ENCODE results near the gene KCNE4. TPM values are rescaled to one million over a fixed set of nuclear protein-coding genes. Genes with fewer than 3 reads are reported as not detected.

The KCNE4 gene
- total and polyA plus RNA-seq, 12 donors: 0.97 to 5.7 (median 2.6) TPM

DNA sequence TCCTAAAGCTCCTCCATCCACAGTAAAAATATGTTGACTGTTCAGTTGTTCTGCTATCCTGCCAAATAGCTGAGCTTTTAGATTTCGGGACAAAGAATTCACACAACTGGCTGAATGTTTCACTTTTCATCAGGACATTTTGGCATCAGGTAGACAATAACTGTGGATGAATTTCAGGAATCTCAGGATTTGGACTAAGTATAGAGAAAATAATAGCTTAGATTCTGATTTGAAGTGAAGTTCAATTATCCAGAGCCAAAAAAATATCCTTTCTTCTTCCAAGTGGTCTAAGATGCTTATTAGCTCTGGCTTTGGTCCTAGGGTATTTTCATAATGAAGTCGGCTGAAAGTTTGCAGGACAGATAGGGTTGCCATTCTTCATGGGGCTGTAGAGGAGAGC lies 16.1 kb downstream of the KCNE4 start:
- WGBS, 4 donors: 60 to 79% (median 77%) methylated on average over 2 of the region's 2 CpGs
- TF ChIP-seq POLR2A (IDR thresholded peaks at IDR 0.05) (no peak), CTCF (IDR thresholded peaks at IDR 0.05) (no peak)
- H3K27ac ChIP-seq: no peak overlapping the region
- no peak for DNase-seq
- intact Hi-C loops (cut with DNase I): no loop called here
- H3K9me3 ChIP-seq (replicated peaks in 1 of 3): no peaks in the 10 kb centered on the region
- H3K4me1 ChIP-seq (replicated peaks in 1 of 2): no peaks in the 10 kb centered on the region
- H3K36me3 ChIP-seq (replicated peaks in 1 of 2): no peaks in the 10 kb centered on the region
- H3K27me3 ChIP-seq: no peaks in the 10 kb centered on the region
- no peak overlapping the region for H3K4me3 ChIP-seq

GRCh38 chr2:223069465-223069864 lies 17.5 kb downstream of the KCNE4 start:
- H3K4me1 ChIP-seq (replicated peaks in 1 of 2): no peaks in the 10 kb centered on the region
- TF ChIP-seq CTCF (IDR thresholded peaks at IDR 0.05) (no peak), POLR2A (IDR thresholded peaks at IDR 0.05) (no peak)
- intact Hi-C loops (cut with DNase I): no loop called here
- WGBS, 4 donors: 84 to 91% (median 85%) methylated on average over 3 of the region's 3 CpGs
- no peaks in the 10 kb centered on the region for H3K9me3 ChIP-seq (replicated peaks in 1 of 3)
- H3K27ac ChIP-seq: no peak overlapping the region
- H3K27me3 ChIP-seq: no peaks in the 10 kb centered on the region
- no peak for DNase-seq
- H3K4me3 ChIP-seq: no peak overlapping the region
- H3K36me3 ChIP-seq (replicated peaks in 1 of 2): no peaks in the 10 kb centered on the region

DNA sequence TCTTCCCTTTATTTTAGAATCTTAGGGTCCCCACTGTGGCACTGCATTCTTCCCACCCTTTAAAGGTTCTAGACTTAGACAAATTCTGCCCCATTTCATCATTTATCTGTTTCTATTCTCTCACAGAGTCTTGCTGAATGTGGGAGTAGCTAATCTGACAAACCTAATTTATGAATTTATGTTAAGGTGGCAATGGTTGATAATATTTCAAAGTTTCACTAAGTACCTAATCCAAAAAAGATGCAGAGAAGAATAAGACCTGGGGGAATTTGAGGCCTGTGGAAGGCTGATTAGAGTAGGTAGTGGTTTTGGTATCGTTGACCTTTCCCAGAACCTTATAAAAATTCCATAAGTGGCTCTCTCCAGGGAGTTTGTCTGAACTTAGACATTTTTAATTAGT lies 18.0 kb downstream of the KCNE4 start:
- Histone ChIP-seq H3K4me3 (no peak overlapping the region), H3K9me3 (replicated peaks in 1 of 3) (no peaks in the 10 kb centered on the region), H3K27me3 (no peaks in the 10 kb centered on the region), H3K27ac (no peak overlapping the region), H3K36me3 (replicated peaks in 1 of 2) (no peaks in the 10 kb centered on the region), H3K4me1 (replicated peaks in 1 of 2) (no peaks in the 10 kb centered on the region)
- WGBS, 4 donors: 87 to 94% (median 93%) methylated on average over 1 of the region's 1 CpG
- intact Hi-C loops (cut with DNase I): no loop called here
- TF ChIP-seq POLR2A (IDR thresholded peaks at IDR 0.05) (no peak), CTCF (IDR thresholded peaks at IDR 0.05) (no peak)
- no peak for DNase-seq

DNA sequence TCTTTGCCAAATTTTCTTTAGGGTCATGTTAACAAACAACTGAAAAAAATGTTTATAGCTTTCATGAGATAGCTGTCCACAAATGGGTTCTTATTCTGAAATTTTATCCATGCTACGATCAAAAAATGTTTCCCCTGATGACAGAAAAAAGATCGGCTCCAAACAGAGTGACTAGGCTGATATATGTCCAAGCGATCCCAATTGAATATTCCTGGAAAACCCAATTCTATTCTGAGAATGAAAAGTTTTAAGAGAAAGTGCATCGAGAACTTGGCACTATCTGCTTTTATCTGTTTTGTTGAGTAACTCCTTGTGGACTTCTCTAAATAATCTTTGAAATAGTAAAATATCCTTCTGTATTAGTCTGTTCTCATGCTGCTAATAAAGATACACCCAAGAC lies 19.1 kb downstream of the KCNE4 start:
- Histone ChIP-seq H3K36me3 (replicated peaks in 1 of 2) (no peaks in the 10 kb centered on the region), H3K4me1 (replicated peaks in 1 of 2) (no peaks in the 10 kb centered on the region), H3K9me3 (replicated peaks in 1 of 3) (no peaks in the 10 kb centered on the region), H3K27me3 (no peaks in the 10 kb centered on the region), H3K27ac (no peak overlapping the region), H3K4me3 (no peak overlapping the region)
- intact Hi-C loops (cut with DNase I): no loop called here
- 79 to 88% (median 84%) methylated on average over 4 of the region's 4 CpGs for WGBS, 4 donors
- DNase-seq: no peak
- TF ChIP-seq POLR2A (IDR thresholded peaks at IDR 0.05) (no peak), CTCF (IDR thresholded peaks at IDR 0.05) (no peak)
